Astrocyte of the cerebellum (primary cell): Measurements from ENCODE around the gene CABP2.
A peak's percentile ranks its signal among the peaks of the same experiment; 100 is the strongest.
"Not testable (repeated sequence)": the region's sequence is repeated elsewhere in the genome, so short reads cannot be mapped to it uniquely, and the experiment has no call there.

ENCODE experiments used
- DNase-seq: peaks from one replicate; pipeline ENCODE4 v3.0.0-alpha.2; 2011; ENCODE audit warnings: low read depth
- H3K4me3 ChIP-seq: 2 replicates; pipeline ENCODE4 v1.5.1; 2011; ENCODE audit warnings: mild to moderate bottlenecking, low read depth, low read length, moderate library complexity
- CTCF ChIP-seq: IDR thresholded peaks from 2 replicates; pipeline ENCODE4 v1.5.1; 2012; ENCODE audit warnings: low read length, low read depth, moderate library complexity, mild to moderate bottlenecking; ENCODE audit errors: missing control alignments
- in situ Hi-C: cut with HindIII; loops from 2 replicates; pipeline ENCODE4 v1.10.0; 2017; ENCODE audit warnings: low sequenced_read_pairs

The CABP2 gene

DNA sequence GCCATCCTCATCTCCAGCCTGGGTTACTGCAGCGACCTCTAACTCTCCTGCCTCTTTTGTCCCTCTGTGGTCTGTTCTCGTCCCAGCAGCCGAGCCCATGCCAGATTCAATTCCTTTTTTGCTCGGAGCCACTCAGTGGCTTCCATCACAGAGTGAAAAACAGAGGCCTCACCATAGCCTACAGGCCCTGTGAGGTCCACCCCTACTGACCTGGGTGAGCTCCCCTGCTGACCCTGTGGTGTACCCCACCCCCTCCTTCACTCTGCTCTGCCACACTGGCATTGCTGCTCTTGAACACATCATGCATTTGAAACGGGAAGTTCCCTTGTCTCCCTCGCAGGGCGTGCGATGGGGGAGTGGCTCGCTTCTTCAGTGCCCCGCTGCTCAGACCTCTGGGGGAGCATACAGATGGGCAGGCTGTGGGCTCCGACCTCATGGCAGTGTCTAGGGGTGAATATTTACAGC lies 38.4 kb downstream of the CABP2 start:
- no peak overlapping the region for H3K4me3 ChIP-seq
- no peak for TF ChIP-seq CTCF
- in situ Hi-C loops, result no loop called here
- DNase-seq, result no peak

DNA sequence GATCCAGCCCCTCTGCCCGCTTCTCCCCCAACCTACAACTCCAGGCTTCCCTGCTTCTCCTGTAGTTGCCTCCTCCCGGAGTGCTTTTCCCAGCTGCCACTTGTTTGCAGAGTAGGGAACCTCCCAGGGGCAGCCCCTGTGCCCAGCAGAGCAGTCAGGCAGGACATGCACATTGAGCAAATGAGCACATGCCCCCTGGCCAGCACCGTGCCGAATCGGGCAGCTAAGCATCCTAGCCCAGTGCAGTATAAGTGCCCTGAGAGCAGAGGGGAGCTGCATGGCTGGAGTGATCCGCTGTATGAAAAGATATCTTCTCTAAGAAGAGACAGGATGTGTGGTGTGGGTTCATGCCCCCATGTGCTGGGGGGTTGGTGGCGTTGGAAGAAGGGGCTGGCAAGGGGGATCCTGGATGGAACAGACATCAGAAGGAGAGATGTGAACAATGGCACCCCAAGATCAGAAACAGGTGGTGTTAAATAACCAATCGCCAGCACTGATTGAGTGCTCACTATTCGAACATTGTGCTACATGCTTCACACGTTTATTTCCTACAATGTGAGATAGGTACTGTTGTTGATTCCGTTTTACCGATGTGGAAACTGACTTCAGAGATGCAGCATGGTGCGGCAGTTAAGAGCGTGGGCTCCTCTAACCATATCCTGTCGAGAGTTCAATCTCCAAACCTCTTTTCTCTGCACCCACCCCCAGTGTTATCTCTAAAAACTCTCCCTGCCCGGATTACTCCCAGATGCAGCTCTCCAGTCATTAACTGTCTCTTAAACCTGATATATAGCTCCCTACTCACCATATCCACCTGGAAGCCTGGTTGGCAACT lies 39.2 kb downstream of the CABP2 start:
- H3K4me3 ChIP-seq, result peak overlapping the region; percentile 49
- in situ Hi-C loops, result no loop called here
- no peak for DNase-seq
- TF ChIP-seq CTCF, result no peak

- peak; percentile 11 for TF ChIP-seq CTCF
Measured at GRCh38 chr11:67482827-67483798, 40.1 kb downstream of the CABP2 start, which contains the start of gene AIP. AIP (plus strand) TSS chr11:67483026; CDS start chr11:67483159, 133 bp downstream.

DNA sequence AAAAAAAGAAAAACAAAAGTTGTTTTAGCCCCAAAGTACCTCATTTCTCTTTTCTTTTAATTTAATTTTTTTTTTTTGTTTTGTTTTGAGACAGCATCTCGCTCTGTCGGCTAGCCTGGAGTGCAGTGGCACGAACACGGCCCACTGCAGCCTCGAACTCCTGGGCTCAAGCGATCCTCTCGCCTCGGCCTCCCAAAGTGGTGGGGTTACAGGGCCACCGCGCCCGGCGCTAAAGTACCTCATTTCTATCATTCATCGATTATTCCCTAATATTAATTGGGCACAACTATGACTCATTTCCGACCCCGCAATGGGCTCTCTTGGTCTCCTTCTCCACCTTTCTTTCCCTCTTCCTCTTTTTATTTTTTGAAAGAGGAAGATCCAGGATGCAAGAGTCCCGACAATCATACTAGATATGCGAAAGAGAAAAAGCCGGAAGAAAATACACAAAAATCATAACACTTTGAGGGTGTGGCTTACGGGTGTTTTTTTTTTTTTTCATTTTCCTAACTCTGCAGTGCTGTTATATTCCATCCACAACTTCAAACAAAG lies 40.9 kb downstream of the CABP2 start:
- no peak for DNase-seq
- in situ Hi-C loops, result no loop called here
- H3K4me3 ChIP-seq, result peak overlapping the region; percentile 49
- TF ChIP-seq CTCF, result no peak

More at GRCh38 chr11:67482827-67483798, 40.1 kb downstream of the CABP2 start, which contains the start of gene AIP:
- in situ Hi-C loops, result no loop called here
- H3K4me3 ChIP-seq, result peak within 1 kb of the TSS; percentile 49
- peak; percentile 96 for DNase-seq

GRCh38 chr11:67477344-67478050 lies 45.7 kb downstream of the CABP2 start:
- DNase-seq, H3K4me3 ChIP-seq, in situ Hi-C loops: not testable (repeated sequence)

- DNase-seq, H3K4me3 ChIP-seq, in situ Hi-C loops: not testable (repeated sequence)
Measured at GRCh38 chr11:67476692-67477091, 46.6 kb downstream of the CABP2 start.

DNA sequence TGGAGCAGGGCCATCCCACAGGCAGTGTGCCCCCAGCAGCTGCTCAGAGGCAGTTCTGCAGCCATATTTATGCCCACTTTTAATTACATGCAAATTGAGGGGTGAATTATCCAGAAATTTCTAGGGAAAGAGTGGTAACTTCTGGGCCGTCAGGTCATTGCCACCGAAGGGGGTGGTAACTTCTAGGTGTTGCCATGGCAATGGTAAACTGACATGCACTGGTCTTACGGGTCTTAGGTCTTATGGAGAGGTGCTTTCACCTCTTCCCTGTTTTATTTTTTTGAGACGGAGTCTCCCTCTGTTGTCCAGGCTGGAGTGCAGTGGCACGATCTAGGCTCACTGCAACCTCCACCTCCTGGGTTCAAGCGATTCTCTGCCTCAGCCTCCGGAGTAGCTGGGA lies 50.4 kb downstream of the CABP2 start:
- no peak for DNase-seq
- no peak for TF ChIP-seq CTCF
- H3K4me3 ChIP-seq, result no peak overlapping the region
- in situ Hi-C loops, result no loop called here
